Activated CD8-positive, alpha-beta T cell treated with anti-CD3 and anti-CD28 coated beads for 36 hours (primary cell): ENCODE results near the gene SLC50A1. TPM values are rescaled to one million over a fixed set of nuclear protein-coding genes. Genes with fewer than 3 reads are reported as not detected.

Experiments
- ATAC-seq: fragments of 200-7000 bp; cut with Tn5 transposase; one replicate; pipeline ENCODE4 v1.10.0; 2021; ENCODE audit warnings: mild to moderate bottlenecking, moderate library complexity
- CTCF ChIA-PET: fragments of 350-600 bp; sonication (Branson Sonifier 250); formaldehyde crosslinking; loops from one replicate; lab custom pipeline; 2021; ENCODE audit warnings: antibody characterized with exemption; lab: Charles Lee
- POLR2A ChIA-PET: fragments of 350-600 bp; sonication (Branson Sonifier 250); formaldehyde crosslinking; loops from one replicate; lab custom pipeline; 2021; ENCODE audit warnings: antibody characterized with exemption; lab: Charles Lee
- DNase-seq: peaks from one replicate; pipeline ENCODE4 v3.0.0-alpha.2; 2020
- H3K27ac Mint-ChIP-seq: one replicate; pipeline ENCODE4 v1.8.0; 2021; ENCODE audit warnings: mild to moderate bottlenecking, mixed read lengths
- H3K27me3 Mint-ChIP-seq: one replicate; pipeline ENCODE4 v1.8.0; 2021; ENCODE audit warnings: mixed read lengths
- H3K36me3 Mint-ChIP-seq: one replicate; pipeline ENCODE4 v1.8.0; 2021; ENCODE audit warnings: low read depth, mixed read lengths
- H3K4me1 Mint-ChIP-seq: one replicate; pipeline ENCODE4 v1.8.0; 2021; ENCODE audit warnings: low read depth, mixed read lengths
- H3K4me3 Mint-ChIP-seq: one replicate; pipeline ENCODE4 v1.8.0; 2021; ENCODE audit warnings: mild to moderate bottlenecking, moderate library complexity, mixed read lengths
- H3K9me3 Mint-ChIP-seq: one replicate; pipeline ENCODE4 v1.8.0; 2021; ENCODE audit warnings: mixed read lengths
- intact Hi-C: fragments of 100-400 bp; cut with micrococcal nuclease; formaldehyde crosslinking; loops from one replicate; pipeline ENCODE4 v1.10.0; 2022
- total RNA-seq, 2 experiments: library from RNA; stranded (reverse); gene quantifications; one replicate each; pipeline ENCODE4 v1.2.3, GENCODE V29; 2021
- TF ChIP-seq, protein P1 (sequence below): fragments of 200-600 bp; IDR thresholded peaks from one replicate; pipeline ENCODE4 v1.8.0; 2022; ENCODE audit warnings: antibody characterized with exemption, mild to moderate bottlenecking

Gene SLC50A1
- total RNA-seq, 2 experiments from 2014 or later: 59.7 to 64.0 TPM

DNA sequence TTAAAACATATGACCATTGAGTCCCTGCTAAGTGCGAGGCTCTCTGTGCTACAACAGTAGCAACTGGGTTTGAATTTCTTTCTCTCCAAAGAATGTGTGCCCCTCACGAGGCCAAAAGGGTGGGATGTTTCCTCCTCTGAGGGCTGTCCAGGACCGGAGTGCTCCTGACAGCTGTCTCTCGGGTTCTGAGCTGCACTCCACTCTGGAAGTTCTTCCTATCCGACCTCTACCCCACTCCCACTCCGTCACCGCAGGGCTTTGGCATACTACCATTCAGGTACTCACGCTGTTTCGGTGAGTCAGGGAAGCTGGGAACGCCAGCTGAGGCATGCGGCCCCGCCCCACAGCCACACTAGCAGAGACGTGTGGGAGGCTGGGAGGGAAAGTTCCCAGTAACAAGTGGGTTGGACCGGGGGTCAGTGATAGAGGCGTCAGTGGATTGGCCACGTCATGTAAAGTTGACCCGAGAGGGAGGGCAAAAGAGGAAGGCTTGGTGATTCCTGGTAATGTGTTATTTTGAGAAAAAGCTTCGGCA, 705 bp upstream of the SLC50A1 start:
- DNase-seq: peak; percentile 67
- peak; percentile 18 for ATAC-seq
- POLR2A ChIA-PET: interaction anchor here (0.6 to 1.6 kb wide), 5 partner anchors 8 to 62 kb away, joined by 3 to 6 read pairs (median 4); no protein-coding TSS in a partner anchor
- Mint-ChIP-seq H3K27me3 (no peaks in the 10 kb centered on the region), H3K9me3 (no peaks in the 10 kb centered on the region), H3K4me3 (peak overlapping the region; percentile 99), H3K36me3 (peaks cover 30% of the 10 kb centered on the region), H3K27ac (peak overlapping the region; percentile 99), H3K4me1 (peaks cover 31% of the 10 kb centered on the region)
- intact Hi-C loops: no loop called here
- TF ChIP-seq, protein P1, sequence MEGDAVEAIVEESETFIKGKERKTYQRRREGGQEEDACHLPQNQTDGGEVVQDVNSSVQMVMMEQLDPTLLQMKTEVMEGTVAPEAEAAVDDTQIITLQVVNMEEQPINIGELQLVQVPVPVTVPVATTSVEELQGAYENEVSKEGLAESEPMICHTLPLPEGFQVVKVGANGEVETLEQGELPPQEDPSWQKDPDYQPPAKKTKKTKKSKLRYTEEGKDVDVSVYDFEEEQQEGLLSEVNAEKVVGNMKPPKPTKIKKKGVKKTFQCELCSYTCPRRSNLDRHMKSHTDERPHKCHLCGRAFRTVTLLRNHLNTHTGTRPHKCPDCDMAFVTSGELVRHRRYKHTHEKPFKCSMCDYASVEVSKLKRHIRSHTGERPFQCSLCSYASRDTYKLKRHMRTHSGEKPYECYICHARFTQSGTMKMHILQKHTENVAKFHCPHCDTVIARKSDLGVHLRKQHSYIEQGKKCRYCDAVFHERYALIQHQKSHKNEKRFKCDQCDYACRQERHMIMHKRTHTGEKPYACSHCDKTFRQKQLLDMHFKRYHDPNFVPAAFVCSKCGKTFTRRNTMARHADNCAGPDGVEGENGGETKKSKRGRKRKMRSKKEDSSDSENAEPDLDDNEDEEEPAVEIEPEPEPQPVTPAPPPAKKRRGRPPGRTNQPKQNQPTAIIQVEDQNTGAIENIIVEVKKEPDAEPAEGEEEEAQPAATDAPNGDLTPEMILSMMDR: no peak
- CTCF ChIA-PET: interaction anchor here (0.8 to 9.3 kb wide), 7 partner anchors 33 to 375 kb away, joined by 3 to 69 read pairs (median 15); partner anchors contain the start of genes KRTCAP2 and TRIM46

DNA sequence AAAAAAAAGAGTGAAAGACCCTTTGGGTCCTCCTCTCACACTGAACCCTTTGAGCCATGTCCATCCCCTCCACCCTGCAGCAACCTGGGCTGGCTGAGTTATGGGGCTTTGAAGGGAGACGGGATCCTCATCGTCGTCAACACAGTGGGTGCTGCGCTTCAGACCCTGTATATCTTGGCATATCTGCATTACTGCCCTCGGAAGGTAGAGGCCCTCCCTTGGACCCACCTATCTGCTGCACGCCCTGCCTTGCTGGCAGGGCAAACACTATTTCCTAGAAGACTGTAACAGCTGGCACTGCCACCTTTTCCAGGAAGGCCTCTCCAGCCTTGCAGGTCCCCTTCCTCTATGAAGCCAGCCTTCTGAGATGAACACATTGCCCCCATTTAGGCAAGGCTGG, 1.1 kb downstream of the SLC50A1 start:
- H3K36me3 Mint-ChIP-seq: peaks cover 32% of the 10 kb centered on the region
- no peaks in the 10 kb centered on the region for H3K9me3 Mint-ChIP-seq
- intact Hi-C loops: no loop called here
- H3K4me3 Mint-ChIP-seq: peak overlapping the region; percentile 99
- no peaks in the 10 kb centered on the region for H3K27me3 Mint-ChIP-seq
- ChIA-PET POLR2A (interaction anchor here (1.2 to 1.3 kb wide), 3 partner anchors 29 to 133 kb away, joined by 3 to 4 read pairs (median 3); partner anchors contain the start of gene KRTCAP2), CTCF (interaction anchor here (0.9 to 9.3 kb wide), 10 partner anchors 9 to 75 kb away, joined by 3 to 69 read pairs (median 8); partner anchors contain the start of genes KRTCAP2 and TRIM46)
- ATAC-seq (peak; percentile 11), DNase-seq (peak; percentile 39)
- peaks cover 33% of the 10 kb centered on the region for H3K4me1 Mint-ChIP-seq
- TF ChIP-seq, protein P1: no peak
- H3K27ac Mint-ChIP-seq: peak overlapping the region; percentile 99

DNA sequence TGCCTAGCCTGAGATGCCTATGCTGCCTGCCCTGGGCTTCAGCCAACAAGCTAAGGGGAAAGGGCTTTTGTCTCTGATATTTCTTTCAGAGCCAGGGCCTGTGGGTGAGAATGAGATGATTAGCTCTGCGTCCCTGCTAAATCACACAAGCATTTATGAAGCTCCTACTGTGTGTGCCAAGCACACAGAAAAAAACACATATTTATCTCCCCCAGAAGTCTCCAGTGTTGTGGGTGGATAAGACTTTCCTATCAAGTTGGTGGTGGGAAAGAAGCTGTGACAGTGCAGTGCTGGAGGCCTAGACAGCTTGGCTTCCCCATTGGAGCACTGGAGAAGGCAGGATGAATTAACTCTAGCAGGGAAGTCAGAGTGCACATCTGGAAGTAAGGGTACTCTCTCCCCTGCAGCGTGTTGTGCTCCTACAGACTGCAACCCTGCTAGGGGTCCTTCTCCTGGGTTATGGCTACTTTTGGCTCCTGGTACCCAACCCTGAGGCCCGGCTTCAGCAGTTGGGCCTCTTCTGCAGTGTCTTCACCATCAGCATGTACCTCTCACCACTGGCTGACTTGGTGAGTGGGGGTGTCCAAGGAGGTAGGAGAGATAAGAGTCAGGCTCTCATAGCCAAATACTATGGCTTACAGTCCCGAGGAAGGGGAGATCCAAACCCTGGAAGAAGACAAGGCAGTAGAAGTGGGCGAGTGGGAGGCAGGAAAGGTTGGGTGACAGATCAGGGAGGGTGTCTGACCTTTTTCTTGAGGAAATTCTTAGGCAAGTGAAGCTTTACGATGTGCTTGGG, 1.7 kb downstream of the SLC50A1 start:
- Mint-ChIP-seq H3K4me3 (peak overlapping the region; percentile 99), H3K27me3 (no peaks in the 10 kb centered on the region), H3K27ac (peak overlapping the region; percentile 99), H3K4me1 (peaks cover 33% of the 10 kb centered on the region), H3K9me3 (no peaks in the 10 kb centered on the region), H3K36me3 (peaks cover 32% of the 10 kb centered on the region)
- POLR2A ChIA-PET: interaction anchor here (1.1 to 1.3 kb wide), 4 partner anchors 29 to 134 kb away, joined by 3 to 4 read pairs (median 3); partner anchors contain the start of gene KRTCAP2
- TF ChIP-seq, protein P1: no peak
- ATAC-seq (no peak), DNase-seq (no peak)
- intact Hi-C loops: no loop called here
- CTCF ChIA-PET: interaction anchor here (0.7 to 9.3 kb wide), 11 partner anchors 9 to 76 kb away, joined by 3 to 69 read pairs (median 5); partner anchors contain the start of genes KRTCAP2 and TRIM46

DNA sequence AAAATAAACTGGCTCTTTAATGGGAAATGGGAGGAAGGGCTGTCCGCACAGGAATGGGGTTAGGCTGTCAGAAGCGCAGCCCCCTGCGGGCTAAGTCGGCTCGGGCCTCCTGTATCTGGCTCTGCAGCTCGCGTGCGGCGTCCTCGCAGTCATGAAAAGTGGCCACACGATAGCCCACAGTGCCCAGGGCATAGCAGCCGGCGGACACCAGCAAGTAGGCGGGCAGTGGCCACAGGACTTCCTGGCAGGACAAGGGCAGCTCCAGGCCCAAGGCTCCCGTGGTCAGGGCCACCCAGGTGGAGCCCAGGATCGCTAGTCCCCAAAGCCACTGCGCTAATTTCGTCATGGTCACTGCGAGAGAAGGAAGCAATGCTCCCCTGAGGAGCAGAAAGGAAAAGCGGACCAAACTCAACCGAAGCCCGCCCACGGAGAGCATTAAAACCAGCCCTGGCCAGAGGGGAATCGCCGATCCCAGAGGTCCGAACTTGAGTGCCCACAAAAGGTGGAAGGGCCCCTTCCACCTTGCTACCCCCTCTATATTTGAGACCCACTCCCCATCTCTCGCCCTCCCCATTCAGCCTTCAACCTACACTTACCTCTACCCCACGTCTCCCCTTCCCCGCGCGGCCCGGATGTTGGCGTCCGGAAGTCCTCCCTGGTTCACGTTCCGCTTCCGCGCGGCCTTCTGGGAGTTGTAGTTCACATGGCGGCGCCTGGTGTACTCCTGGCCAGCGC, 4.4 kb downstream of the SLC50A1 start, which contains the start of gene DPM3:
DPM3 (minus strand) TSS at position 637 of the 735 bp plus-strand sequence; CDS start at position 346, 291 bp downstream.
- H3K4me1 Mint-ChIP-seq: peaks cover 27% of the 10 kb centered on the region
- TF ChIP-seq, protein P1: no peak
- peak within 1 kb of the TSS; percentile 97 for H3K27ac Mint-ChIP-seq
- intact Hi-C loops: no loop called here
- H3K27me3 Mint-ChIP-seq: no peaks in the 10 kb centered on the region
- H3K36me3 Mint-ChIP-seq: peaks cover 32% of the 10 kb centered on the region
- H3K9me3 Mint-ChIP-seq: no peaks in the 10 kb centered on the region
- H3K4me3 Mint-ChIP-seq: peak within 1 kb of the TSS; percentile 99
- ATAC-seq (peak; percentile 78), DNase-seq (peak; percentile 95)
- CTCF ChIA-PET: interaction anchor here (0.6 to 9.3 kb wide), 3 partner anchors 10 to 87 kb away, joined by 3 to 69 read pairs (median 3); partner anchors contain the start of genes KRTCAP2 and TRIM46
- POLR2A ChIA-PET: interaction anchor here (0.6 to 1.0 kb wide), 2 partner anchors 12 to 45 kb away, joined by 3 read pairs; no protein-coding TSS in a partner anchor
